HepG2 (cell line): Measurements from ENCODE around the gene BCAS3. TPM values are rescaled to one million over a fixed set of nuclear protein-coding genes. Genes with fewer than 3 reads are reported as not detected.

Experiments used
- ATM ChIP-seq: fragments of 450-650 bp; IDR thresholded peaks from 2 replicates; pipeline ENCODE4 v1.7.1; 2017; ENCODE audit warnings: mild to moderate bottlenecking, borderline replicate concordance
- CENPX ChIP-seq: sonication (generic); formaldehyde crosslinking; IDR thresholded peaks from 2 replicates; pipeline ENCODE4 v1.9.0; 2021; ENCODE audit warnings: mild to moderate bottlenecking, missing genetic modification reagents, moderate library complexity
- CHD4 ChIP-seq: fragments of 200-600 bp; sonication (generic); IDR thresholded peaks from 2 replicates; pipeline ENCODE4 v1.7.0; 2017; ENCODE audit warnings: mild to moderate bottlenecking, low read length, borderline replicate concordance
- FOXK1 ChIP-seq: sonication (generic); formaldehyde crosslinking; IDR thresholded peaks from 2 replicates; pipeline ENCODE4 v1.4.0; 2020; ENCODE audit warnings: low read depth, missing genetic modification reagents, borderline replicate concordance
- FOXP1 ChIP-seq, 2 experiments: fragments of 450-650 bp in 1 of 2; IDR thresholded peaks; 2 replicates each; pipeline ENCODE4 v1.6.1; 2017 to 2018; ENCODE audit warnings: antibody characterized with exemption in 1 of 2
- GATAD1 ChIP-seq: IDR thresholded peaks from 2 replicates; pipeline ENCODE4 v1.6.1; 2016; ENCODE audit warnings: missing genetic modification reagents, missing compliant biosample characterization
- GRHL1 ChIP-seq: sonication (generic); formaldehyde crosslinking; conservative IDR thresholded peaks from 2 replicates; pipeline ENCODE4 v1.8.0; 2022; ENCODE audit warnings: missing genetic modification reagents
- KDM5B ChIP-seq: sonication (generic); formaldehyde crosslinking; IDR thresholded peaks from 2 replicates; pipeline ENCODE4 v1.4.0; 2020; ENCODE audit warnings: missing genetic modification reagents, mild to moderate bottlenecking, borderline replicate concordance
- PPARG ChIP-seq: conservative IDR thresholded peaks from 2 replicates; pipeline ENCODE4 v1.6.1; 2016; ENCODE audit warnings: missing biosample characterization, missing genetic modification reagents
- RARA ChIP-seq: IDR thresholded peaks from 2 replicates; pipeline ENCODE4 v1.6.1; 2016; ENCODE audit warnings: missing genetic modification reagents, missing compliant biosample characterization
- RBM22 ChIP-seq: fragments of 200-400 bp; formaldehyde crosslinking; optimal IDR thresholded peaks from 2 replicates; pipeline ENCODE3; 2017; ENCODE audit warnings: mild to moderate bottlenecking, low read length, moderate library complexity
- TAF1 ChIP-seq: sonication (generic); formaldehyde crosslinking; IDR thresholded peaks from 2 replicates; pipeline ENCODE4 v1.4.0; 2020; ENCODE audit warnings: missing genetic modification reagents
- ZBTB3 ChIP-seq: sonication (generic); formaldehyde crosslinking; IDR thresholded peaks from 2 replicates; pipeline ENCODE4 v1.4.0; 2020; ENCODE audit warnings: low read depth, mild to moderate bottlenecking, moderate library complexity, missing genetic modification reagents, borderline replicate concordance
- ZFX ChIP-seq: sonication (generic); formaldehyde crosslinking; IDR thresholded peaks from 2 replicates; pipeline ENCODE4 v1.4.0; 2020; ENCODE audit warnings: mild to moderate bottlenecking, low read depth, missing genetic modification reagents, moderate library complexity
- ZNF136 ChIP-seq: sonication (generic); formaldehyde crosslinking; IDR thresholded peaks from 2 replicates; pipeline ENCODE4 v1.8.1; 2022; ENCODE audit warnings: low read depth, mild to moderate bottlenecking, moderate library complexity, missing genetic modification reagents
- ZNF441 ChIP-seq: sonication (generic); formaldehyde crosslinking; IDR thresholded peaks from 2 replicates; pipeline ENCODE4 v1.7.0; 2021; ENCODE audit warnings: missing genetic modification reagents, borderline replicate concordance
- ZNF530 ChIP-seq: sonication (generic); formaldehyde crosslinking; IDR thresholded peaks from 2 replicates; pipeline ENCODE4 v1.5.0; 2020; ENCODE audit warnings: low read depth, mild to moderate bottlenecking, missing genetic modification reagents
- ZNF768 ChIP-seq: sonication (generic); formaldehyde crosslinking; IDR thresholded peaks from 2 replicates; pipeline ENCODE4 v1.4.0; 2020; ENCODE audit warnings: missing genetic modification reagents
- ZNF891 ChIP-seq: sonication (generic); formaldehyde crosslinking; IDR thresholded peaks from 2 replicates; pipeline ENCODE4 v1.5.0; 2020; ENCODE audit warnings: mild to moderate bottlenecking, missing genetic modification reagents
- polyA plus RNA-seq, 8 experiments: library from polyadenylated mRNA; depleted of rRNA in 3 of 8; stranded (reverse) in 7 of 8; unstranded in 1 of 8; fragments of >200 nt; fragmentation: Illumina TruSeq in 4 of 8; extraction: Trizol in 4 of 8; gene quantifications; 2 replicates each; pipeline versions ENCODE4 v1.2.1 to v1.2.3, GENCODE V29; 2011 to 2016; ENCODE audit warnings: low read depth in 4 of 8, missing spikeins in 1 of 8, mixed read lengths in 1 of 8; ENCODE audit not compliant: insufficient read depth in 1 of 8
- total RNA-seq, 5 experiments: library from RNA; depleted of rRNA; stranded (reverse); fragments of >200 nt; fragmentation: Illumina TruSeq; extraction: Trizol; gene quantifications; 2 replicates each; pipeline ENCODE4 v1.2.3, GENCODE V29; 2016; ENCODE audit warnings: low read depth in 1 of 5
- TF ChIP-seq, protein P1 (sequence below): sonication (generic); formaldehyde crosslinking; conservative IDR thresholded peaks from 2 replicates; pipeline ENCODE4 v1.4.0; 2020; ENCODE audit warnings: missing genetic modification reagents
- TF ChIP-seq, protein P2 (sequence below): sonication (generic); formaldehyde crosslinking; IDR thresholded peaks from 2 replicates; pipeline ENCODE4 v1.4.0; 2020; ENCODE audit warnings: missing genetic modification reagents
- TF ChIP-seq, protein P3 (sequence below): sonication (generic); formaldehyde crosslinking; IDR thresholded peaks from 2 replicates; pipeline ENCODE4 v1.5.0; 2020; ENCODE audit warnings: missing genetic modification reagents

The BCAS3 gene
- total and polyA plus RNA-seq, 2 of the 13 experiments (the other 11 are each of a cell fraction or from before 2014, with no cell fraction given): 10.7 to 11.2 TPM

DNA sequence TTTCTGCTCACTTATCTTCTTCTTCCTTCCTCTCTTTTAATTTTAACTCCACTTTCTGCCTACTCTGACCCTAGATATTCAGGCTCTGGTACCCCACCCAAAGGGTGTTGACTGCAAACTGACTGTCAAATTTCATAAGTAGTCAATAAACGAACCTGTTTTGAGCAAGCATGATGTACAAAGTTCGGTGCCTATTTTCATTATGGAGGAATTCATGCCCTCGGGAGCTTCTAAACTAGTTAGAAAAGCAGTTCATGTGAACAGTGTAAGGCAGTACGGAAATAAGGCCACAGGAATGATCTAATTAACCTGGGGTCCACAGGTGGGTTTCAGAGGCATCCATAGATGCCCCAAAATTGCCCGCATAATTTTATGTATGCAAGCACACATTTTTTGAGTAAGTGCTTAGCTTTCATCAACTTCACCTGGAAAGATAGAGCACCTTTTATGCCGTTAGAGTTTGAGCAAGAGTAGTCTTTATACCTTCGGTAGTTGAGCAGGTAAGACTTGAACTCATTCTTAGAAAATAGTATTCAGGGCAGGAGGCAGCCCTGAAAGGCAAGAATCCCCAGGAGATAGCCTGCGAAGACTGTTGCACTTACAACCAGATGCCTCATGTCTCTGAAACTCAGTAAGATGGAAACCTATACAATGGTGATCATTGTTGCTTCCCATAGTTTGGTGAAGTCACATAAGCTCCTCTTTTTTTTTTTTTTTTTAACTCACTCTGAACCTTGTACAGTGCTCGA lies 685.4 kb downstream of the BCAS3 start (continued):
- no peak for TF ChIP-seq CENPX (CRISPR knock-in tag)
- TF ChIP-seq PPARG: 0 out of 2 replicates have a peak, but pooled peaks have one; percentile 56
- TF ChIP-seq, protein P1, sequence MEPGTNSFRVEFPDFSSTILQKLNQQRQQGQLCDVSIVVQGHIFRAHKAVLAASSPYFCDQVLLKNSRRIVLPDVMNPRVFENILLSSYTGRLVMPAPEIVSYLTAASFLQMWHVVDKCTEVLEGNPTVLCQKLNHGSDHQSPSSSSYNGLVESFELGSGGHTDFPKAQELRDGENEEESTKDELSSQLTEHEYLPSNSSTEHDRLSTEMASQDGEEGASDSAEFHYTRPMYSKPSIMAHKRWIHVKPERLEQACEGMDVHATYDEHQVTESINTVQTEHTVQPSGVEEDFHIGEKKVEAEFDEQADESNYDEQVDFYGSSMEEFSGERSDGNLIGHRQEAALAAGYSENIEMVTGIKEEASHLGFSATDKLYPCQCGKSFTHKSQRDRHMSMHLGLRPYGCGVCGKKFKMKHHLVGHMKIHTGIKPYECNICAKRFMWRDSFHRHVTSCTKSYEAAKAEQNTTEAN: peak; percentile 16; the same call in 1 of the 2 replicates
- no peak for TF ChIP-seq RBM22
- no peak for TF ChIP-seq FOXK1 (CRISPR knock-in tag)
- no peak for TF ChIP-seq ZNF530
- no peak for TF ChIP-seq ATM
- no peak for TF ChIP-seq GRHL1 (CRISPR knock-in tag)
- TF ChIP-seq FOXP1 (IDR thresholded peaks at IDR 0.05): no peak
- TF ChIP-seq FOXP1 (CRISPR knock-in tag; IDR thresholded peaks at IDR 0.05): peak; percentile 35; the same call in 1 of the 2 replicates
- 0 out of 2 replicates have a peak, but pooled peaks have one; percentile 53 for TF ChIP-seq ZNF136
- TF ChIP-seq, protein P2, sequence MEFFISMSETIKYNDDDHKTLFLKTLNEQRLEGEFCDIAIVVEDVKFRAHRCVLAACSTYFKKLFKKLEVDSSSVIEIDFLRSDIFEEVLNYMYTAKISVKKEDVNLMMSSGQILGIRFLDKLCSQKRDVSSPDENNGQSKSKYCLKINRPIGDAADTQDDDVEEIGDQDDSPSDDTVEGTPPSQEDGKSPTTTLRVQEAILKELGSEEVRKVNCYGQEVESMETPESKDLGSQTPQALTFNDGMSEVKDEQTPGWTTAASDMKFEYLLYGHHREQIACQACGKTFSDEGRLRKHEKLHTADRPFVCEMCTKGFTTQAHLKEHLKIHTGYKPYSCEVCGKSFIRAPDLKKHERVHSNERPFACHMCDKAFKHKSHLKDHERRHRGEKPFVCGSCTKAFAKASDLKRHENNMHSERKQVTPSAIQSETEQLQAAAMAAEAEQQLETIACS (CRISPR knock-in tag): no peak
- TF ChIP-seq ZNF891 (CRISPR knock-in tag): no peak
- TF ChIP-seq ZNF441 (CRISPR knock-in tag): no peak
- TF ChIP-seq ZNF768 (CRISPR knock-in tag): no peak; the same call in 1 of the 2 replicates
- TF ChIP-seq ZBTB3: peak; percentile 12; the same call in 1 of the 2 replicates
- TF ChIP-seq RARA (CRISPR knock-in tag): no peak
- no peak for TF ChIP-seq TAF1 (CRISPR knock-in tag)
- TF ChIP-seq, protein P3, sequence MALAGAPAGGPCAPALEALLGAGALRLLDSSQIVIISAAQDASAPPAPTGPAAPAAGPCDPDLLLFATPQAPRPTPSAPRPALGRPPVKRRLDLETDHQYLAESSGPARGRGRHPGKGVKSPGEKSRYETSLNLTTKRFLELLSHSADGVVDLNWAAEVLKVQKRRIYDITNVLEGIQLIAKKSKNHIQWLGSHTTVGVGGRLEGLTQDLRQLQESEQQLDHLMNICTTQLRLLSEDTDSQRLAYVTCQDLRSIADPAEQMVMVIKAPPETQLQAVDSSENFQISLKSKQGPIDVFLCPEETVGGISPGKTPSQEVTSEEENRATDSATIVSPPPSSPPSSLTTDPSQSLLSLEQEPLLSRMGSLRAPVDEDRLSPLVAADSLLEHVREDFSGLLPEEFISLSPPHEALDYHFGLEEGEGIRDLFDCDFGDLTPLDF (CRISPR knock-in tag): 0 out of 2 replicates have a peak, but pooled peaks have one; percentile 22
- TF ChIP-seq CHD4: peak; percentile 53; the same call in 1 of the 2 replicates
- TF ChIP-seq GATAD1: no peak
- TF ChIP-seq KDM5B: no peak
- TF ChIP-seq ZFX (CRISPR knock-in tag): 0 out of 2 replicates have a peak, but pooled peaks have one; percentile 13
